ENCODE measurements around the gene LRRC38.
A peak's percentile ranks its signal among the peaks of the same experiment; 100 is the strongest.
"Not testable (repeated sequence)": the region's sequence is repeated elsewhere in the genome, so short reads cannot be mapped to it uniquely, and the experiment has no call there.

LRRC38 gene, protein sequence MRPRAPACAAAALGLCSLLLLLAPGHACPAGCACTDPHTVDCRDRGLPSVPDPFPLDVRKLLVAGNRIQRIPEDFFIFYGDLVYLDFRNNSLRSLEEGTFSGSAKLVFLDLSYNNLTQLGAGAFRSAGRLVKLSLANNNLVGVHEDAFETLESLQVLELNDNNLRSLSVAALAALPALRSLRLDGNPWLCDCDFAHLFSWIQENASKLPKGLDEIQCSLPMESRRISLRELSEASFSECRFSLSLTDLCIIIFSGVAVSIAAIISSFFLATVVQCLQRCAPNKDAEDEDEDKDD

DNA sequence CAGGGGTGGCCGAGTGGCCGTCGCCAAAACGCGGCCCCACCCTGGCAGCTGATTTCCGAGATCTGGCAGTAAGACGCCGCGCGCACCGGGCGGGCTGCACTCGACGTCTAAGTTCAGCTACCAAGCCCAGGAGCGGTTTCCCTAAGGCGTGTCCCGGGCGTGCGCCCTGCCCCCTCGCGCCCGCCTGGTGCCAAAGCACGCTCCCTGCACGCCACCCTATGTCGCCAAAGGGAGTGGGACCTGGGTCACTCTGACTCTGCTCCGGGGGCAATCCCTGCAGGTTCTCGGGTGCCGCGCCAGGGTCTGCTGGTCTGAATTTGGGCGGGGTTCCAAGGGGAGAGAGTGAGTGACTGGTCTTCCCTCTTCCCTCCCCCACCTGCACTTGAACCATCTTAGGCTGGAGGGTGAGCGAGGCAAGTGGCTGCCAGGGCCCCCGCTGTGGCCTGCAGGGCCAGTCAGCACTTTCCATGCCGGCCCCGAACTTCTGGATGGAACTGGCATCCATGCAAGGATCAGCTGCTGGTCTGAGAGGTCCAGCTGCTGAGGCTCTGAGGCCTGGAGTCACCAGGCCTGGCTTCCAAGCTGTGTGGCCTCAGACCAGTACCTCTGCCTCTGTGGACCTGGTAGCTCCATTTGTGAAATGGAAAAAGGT lies at the start of gene LRRC38:
Gene LRRC38 (minus strand): TSS at position 109 of the 652 bp plus-strand sequence. CDS start 410 bp downstream, outside the sequence.
- DNase-seq = no peak

DNA sequence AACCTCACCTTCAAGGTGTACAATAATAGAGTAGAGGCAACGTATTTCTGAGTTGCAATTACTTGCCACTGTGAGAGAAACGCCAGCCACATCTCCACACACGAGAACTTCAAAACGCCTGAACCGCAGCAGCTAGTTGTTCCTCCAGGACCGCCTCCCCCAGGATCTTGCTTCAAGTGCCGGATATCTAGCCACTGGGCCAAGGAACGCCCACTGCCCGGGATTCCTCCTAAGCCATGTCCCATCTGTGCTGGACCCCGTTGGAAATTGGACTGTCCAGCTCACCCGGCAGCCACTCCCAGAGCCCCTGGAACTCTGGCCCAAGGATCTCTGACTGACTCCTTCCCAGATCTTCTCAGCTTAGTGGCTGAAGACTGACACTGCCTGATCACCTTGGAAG lies 49.2 kb upstream of the LRRC38 start:
- DNase-seq = not testable (repeated sequence)

DNA sequence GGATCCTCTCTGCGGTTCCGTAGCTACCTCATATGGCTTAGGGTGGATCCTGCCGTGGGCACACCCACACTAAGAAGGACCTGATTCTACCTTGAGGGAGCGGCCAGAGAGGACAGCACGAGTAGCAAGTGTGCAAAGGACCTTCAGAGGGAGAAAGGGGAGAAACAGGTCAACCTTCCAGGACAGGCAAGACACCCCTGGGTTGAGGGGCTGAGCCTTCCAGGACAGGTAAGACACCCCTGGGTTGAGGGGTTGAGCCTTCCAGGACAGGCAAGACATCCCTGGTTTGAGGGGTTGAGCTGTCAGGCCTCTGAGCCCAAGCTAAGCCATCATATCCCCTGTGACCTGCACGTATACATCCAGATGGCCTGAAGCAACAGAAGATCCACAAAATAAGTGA lies 46.7 kb upstream of the LRRC38 start:
- DNase-seq = no peak

DNA sequence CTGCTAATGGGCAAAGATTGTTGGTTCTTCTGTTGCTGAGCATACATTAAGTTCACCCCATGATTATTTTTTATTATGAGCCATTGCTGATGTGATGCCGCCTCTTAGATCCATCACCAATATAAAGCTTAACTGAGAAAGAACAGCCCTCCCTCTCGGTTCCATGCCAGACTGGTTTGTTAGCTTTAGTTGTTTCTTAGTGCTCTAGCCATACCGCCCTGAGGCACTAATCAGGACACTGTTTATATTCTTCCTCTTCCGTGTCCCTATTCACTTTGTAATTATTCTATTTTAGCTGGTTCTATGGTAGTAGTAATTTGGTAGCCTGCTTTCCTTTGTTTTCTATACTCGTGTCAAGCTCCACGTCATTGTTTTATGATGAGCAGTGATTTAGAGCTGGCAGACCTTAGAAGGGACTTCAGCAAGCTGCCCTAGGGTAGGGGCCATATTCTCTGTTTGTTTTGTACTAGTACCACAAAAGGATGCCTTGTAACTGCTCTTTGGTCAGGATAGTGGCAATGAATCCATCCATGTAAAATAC lies 42.5 kb upstream of the LRRC38 start:
- DNase-seq = peak; percentile 77

DNA sequence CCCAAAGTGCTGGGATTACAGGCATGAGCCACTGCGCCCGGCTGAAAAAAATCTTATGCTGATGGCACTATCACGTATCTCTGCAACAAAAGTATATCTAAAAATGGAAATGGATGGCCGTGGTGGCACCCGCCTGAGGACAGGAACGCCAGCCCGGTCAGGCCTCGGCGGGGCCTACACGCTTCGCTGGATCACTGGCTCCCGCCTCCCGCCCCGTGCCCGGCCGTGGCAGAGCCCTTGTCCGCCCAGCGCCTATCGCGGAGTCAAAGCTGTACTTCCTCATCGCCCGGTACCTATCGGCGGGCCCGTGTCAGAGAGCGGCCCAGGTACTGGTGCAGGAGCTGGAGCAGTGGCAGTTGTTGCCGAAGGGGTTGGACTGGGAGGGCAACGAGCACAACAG lies 41.0 kb upstream of the LRRC38 start:
- no peak for DNase-seq

DNA sequence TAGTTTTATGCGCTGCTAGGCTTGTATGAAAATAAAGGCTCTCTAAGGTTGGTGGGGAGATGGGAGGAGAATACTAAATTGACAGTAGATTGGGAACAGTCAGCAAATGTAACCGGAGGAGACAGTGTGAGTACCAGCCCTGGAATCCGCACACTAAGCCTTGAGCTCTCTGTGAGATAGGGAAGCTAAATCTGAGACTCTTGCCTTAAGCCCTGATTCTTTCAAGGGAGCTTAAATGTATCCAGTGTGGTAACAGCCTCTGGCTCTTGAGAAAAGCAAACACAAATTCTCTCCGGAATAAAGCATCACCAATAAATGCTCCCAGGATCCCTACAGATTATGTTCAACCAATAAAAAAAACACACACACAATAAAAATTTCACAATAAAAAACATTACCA lies 36.9 kb upstream of the LRRC38 start:
- no peak for DNase-seq

DNA sequence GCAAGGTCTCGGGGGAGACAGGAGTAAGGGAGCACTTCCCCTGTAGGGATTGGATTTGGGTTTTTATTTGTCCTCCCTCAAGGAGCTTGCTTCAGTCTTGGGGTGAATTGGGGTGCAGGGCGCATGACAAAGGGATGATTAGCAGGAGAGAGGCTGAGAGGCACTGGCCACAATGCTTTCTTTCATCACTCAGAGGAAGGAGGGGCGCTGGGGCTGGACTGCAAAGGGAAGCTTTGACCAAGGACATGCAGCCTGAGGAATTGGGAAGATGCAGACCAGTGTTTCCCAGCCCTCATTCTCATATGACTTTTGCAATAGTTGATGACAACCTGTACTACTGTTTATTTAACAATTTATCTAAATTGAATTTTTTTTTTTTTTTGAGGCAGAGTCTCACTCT lies 35.7 kb upstream of the LRRC38 start:
- no peak for DNase-seq

DNA sequence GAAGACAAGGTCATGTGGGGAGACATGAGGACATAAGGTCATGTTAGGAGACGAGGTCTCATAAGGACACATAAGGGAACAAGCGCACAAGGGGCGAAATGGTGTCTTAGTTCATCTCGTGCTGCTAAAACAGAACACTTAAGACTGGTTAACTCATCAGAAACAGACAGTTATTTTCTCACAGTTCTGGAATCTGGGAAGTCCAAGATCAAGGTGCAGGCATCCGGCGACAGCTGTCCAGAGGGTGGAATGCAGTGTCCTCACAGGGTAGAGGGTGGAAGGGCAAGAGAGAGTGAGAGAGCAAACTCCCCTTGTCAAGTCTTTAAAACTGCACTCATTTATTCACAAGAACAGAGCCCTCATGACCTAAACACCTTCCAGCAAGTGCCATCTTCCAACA lies 35.2 kb upstream of the LRRC38 start:
- no peak for DNase-seq

DNA sequence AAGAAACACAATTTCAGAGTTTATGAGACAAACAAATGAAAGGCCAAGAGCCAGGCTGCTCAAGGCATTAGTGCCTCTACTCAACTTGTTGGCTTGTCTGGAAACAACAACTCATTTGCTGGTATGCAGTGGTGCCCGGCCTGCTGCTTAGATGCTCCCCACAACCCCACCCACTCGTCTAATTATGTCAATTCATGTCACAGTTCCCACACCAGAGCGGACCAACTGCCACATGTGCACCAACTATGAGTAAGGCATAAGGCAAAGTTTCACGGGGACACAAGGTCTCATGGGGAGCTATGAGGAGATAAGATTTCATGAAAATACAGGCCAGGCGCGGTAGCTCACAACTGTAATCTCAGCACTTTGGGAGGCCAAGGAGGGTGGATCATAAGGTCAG lies 34.5 kb upstream of the LRRC38 start:
- DNase-seq = no peak

DNA sequence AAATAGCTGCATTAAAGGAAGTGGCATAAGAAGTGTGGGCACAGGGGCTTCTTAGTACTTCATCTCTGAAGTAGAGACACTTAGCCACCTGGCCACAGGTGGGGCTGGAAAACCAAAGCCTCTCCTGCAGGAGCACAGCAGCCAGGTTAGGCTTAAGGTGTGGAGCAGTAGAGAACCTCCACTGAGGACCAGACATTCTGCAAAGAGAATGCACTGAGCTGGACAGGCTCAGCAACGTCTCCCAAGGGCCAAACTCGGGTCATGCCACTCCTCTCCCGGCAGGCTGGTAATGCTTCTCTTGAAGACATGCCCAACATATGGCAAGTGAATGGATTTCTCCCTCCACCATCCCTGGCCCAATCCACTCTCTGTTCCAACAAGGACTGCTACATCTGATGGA lies 33.0 kb upstream of the LRRC38 start:
- no peak for DNase-seq

DNA sequence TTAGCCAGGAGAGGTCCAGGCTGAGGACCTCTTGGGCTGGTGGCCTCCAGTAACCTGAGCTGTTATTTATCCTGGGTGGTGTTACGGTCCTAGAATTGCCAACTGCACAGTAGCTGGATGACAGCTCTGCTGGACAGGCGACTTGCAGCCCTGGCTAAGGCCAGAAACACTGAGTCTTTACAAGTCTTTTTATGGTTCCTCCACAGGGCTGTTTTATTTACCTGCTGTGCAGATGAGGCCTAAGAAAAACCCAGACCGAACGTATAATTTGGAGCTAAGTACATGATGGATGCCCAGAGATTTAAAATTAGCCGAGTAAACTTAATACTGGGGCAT lies 30.4 kb upstream of the LRRC38 start:
- DNase-seq = no peak

DNA sequence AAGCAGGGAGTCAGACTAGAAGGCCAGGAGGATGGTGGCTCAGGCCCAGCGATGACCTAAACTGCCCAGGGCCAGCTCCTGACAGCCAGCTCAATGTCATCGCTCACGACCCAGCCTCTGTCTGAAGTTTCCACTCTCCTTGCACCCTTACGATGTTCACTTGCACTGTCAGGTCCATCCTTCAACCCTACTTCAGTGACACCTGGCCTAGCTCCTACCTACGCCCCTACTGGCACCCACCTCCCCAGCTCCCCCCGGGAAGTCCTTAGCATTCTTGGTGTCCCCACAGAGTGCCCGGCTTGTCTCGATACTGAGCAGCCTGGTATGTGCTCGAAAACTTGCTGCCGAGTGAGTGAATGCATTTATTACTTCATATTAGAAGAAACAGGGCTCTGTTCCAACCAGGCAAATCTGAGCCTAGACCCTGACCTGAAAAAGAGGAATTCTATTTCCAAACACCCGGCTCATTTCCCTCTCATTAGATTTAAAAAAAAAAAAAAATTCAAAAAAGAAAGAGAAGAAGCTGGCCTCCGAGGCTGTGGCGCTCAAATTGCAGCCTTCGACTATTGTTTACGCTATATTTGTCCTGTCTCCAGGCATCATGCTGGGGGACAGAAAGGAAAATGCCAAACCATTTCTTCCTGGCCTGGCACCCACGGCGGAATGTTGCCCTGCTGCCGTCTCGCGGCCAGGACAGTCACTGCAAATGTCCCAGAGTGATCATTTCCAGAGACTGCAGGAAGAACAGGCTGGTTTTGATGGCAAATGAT lies 29.8 kb upstream of the LRRC38 start:
- DNase-seq = no peak

DNA sequence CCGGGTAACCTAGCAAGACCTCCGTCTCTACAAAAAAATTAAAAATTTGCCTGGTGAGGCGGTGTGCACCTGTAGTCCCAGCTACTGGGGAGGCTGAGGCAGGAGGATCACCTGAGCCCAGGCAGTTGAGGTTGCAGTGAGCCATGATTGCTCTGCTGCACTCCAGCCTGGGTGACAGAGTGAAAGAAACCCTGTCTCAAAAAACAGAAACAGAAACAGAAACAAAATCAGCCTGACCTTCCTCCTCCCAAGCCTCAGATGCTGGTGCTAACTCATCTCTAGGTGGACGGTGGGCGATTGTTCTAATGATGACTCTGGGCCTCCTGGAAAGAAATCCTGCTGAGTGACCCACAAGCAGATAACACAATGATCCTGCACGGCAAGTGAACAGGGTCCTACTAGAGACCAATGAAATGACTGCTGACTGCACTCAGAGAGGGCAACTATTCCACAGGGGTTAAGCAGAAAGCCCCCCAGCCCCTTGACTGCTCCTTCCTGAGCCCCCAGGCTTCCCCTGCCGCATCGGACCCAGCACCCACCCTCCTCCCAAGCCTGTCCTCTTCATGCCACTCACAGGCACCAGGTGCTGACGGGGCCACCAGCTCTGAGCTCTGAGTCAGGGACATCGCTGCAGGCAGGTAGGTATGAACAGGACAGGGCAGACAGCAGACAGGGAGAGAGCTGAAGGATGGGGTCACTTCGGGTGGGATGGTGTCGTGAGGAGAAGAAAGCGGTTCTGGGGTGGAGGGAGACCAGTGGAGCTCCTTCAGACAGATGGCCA lies 27.8 kb upstream of the LRRC38 start:
- no peak for DNase-seq

DNA sequence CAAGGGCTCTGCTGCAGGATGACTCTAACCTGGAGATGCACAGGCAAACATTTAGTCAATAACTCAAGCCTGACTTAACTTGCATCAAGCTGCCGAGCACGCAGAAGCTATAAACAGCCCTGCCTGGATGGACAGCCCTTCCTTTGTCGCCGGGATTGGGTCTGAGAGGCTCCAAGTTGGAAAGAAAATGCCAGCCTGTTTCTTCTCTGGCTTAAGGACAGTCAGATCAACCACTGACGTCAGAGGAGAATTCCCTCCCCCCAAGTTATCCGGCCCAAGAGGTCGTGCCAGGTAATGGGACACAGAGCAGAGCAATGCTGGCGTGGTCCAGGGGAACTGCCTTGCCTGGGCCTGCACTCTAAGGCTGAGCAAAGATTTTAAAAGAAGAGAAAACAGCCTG lies 27.1 kb upstream of the LRRC38 start:
- DNase-seq = no peak

DNA sequence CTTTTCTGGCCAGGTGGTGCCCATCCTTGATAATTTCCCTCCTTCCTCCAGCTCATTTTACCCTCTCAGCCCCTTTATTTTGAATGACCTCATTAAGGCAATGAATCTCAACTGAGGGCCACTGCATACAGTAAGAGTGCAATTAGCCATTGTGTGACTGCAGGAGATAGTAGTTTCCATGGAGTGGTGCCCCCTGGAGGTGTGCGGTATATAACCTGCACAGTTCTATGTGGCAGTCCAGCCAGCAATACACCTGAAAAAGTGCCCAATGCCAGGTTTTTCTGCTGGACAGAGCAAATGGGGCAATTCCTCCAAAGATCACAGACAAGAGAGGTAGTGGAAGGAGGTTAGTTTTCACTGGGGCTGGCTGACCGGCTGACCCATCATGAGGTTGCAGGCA lies 25.9 kb upstream of the LRRC38 start:
- DNase-seq = no peak

DNA sequence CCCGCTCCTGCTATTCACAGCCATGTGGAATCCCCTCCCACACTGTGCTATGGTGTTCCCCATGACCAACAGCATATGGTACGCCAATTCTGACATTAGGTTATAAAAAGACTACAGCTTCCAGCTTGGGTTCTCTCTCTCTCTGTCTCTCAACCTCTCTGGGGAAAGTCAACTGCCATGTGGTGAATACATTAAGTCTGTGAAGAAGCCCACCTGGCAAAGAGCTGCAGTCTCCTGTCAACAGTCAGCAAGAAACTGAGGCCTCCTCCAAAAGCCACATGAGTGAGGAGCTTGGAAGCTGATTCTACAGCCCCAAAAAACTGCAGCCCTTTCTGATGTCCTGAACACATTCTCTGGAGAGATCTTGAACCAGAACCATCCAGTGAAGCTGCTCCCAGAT lies 25.0 kb upstream of the LRRC38 start:
- DNase-seq = no peak

DNA sequence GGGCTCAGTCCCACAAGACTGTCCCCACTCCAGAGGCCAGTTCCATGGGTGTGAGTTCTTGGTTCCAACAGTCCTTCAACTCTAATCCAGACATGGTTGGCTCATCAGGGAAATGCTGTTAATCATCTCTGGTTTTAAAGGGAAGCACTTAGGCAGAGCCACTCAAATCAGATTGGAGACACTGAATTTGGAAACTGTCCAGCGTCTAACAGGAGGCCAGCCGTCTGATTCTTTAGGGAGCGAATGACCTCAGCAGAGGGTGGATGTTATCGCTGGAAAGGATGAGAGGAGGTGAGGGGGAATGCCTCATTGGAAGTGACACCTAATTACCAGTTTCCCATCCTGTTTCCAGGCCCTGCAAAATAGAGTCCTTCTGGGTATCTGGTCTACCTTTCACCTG lies 22.8 kb upstream of the LRRC38 start:
- DNase-seq = no peak

DNA sequence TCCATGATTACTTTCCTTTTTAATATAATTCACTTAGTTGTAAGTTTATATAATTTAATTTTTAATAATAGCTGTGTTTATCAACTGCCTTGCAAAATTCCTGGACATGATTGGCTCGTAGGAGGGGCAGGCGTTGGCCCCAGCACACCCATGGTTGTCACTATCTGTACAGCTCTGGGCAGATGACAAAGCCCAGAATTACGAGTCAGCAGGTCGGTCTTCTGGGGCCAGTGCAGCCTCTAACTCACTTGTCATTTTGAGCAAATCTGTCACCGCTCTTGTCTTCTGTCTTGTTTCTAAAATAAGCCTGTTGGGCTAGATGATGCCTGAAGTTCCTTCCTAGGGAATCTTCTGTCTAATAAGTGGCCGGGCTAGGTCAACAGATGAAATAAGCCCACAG lies 21.4 kb upstream of the LRRC38 start:
- DNase-seq = no peak

DNA sequence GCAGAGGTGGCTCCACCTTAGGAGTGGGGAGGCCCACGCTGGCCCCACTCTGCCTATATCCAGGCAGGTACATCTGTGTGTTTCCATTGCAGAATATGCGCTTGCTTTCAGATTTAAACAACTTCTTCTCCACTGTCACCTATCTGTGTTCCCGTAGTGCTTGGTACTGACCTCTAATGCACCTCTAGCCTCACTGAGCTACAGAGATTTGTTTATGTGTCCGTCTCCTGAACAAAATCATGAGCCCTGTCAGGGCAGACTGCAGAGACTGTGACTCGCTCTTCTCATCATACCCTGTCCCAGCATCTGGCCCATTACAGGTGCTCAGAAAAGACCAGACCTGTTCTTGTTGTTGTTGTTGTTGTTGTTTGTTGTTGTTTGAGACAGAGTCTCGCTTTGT lies 14.5 kb upstream of the LRRC38 start:
- no peak for DNase-seq

DNA sequence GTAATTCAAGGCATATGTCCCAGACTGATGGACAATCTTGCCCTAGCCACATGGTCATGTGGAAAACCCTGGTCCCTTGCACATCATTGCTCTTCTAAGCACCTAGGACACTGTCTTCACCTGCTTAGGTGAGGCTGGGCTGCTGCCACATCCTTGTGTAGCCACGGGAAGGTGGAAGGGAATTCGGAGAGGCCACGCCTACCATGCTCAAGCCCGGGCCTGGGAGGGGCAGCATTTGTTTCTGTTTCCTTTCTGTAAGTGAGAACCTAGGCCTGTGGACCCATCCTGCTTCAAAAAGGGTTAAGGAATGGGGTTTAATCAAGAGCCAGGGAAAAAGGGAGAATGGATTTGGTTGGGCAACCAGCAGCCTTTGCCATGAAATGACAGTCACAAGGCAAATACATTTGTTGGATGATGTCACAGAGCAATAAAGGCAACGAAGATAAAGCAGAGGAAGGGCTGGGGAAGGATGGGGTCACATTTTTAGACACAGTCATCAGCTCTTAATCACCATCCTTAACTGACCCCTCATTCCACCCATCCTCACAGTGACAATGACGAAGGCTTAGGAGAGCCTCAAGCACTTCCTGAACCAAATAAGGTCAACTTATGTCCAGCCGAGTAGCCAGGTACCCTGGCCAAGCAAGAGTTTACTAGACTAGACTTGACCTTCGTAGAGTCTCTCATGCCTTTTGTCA lies 10.1 kb upstream of the LRRC38 start:
- no peak for DNase-seq

DNA sequence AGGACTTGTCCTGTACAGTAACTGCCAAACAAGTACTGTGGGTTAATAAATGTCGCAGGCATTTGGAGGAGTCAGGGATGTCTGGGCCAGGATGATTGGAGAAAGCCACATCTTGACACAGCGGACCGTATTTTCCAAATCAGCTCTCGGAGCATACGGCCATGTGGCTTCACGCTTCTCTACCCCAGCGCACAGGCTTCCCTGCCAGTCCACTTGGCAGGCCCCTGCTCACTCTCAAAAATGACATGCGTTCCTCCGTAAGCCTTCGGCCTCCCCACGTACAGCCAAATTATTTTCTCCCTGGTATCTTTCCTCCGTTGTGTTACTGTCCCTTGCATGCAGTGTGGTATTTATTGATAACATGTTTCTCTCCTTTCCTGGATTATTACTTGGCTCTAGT lies 7.2 kb upstream of the LRRC38 start:
- no peak for DNase-seq

DNA sequence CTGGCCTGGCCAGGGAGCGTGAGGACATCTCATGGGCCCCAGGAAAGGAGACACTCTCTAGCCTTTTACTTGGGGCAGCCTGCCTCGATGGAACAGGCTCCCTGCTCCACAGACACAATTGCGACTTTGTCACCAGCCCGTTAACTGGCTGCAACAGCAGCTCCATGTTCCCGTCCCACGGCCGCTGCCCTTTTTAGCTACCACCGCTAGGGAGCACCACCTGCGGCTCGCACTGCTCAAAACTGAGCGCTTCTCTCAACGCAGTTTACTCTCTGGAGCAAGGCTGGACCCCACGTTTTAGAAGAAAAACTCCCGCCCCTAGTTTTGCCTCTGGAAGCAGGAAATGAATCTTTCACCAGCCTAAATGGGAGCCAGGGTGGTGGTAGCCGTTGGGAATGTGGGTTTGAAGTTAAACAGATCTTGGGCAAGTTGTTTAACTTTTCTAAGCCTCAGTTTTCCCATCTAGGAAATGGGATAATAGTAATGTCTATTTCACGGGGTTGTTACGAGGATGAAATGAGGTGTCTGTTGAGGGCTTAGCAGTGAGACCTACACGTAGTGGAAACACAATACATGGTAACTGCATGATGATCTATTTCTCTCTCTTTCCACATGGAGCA lies 3.5 kb upstream of the LRRC38 start:
- no peak for DNase-seq
